ENCODE data around the gene FANCM.
A peak's percentile ranks its signal among the peaks of the same experiment; 100 is the strongest.
"Not testable (repeated sequence)": the region's sequence is repeated elsewhere in the genome, so short reads cannot be mapped to it uniquely, and the experiment has no call there.

The FANCM gene

GRCh38 chr14:45135659-45136395 is at the start of gene FANCM:
TSS of gene FANCM (plus strand) at chr14:45135930. CDS start at chr14:45136032, 102 bp downstream.
- peak; percentile 97 for DNase-seq

- no peak for DNase-seq
Measured at GRCh38 chr14:45089813-45090212, 45.9 kb upstream of the FANCM start.

GRCh38 chr14:45091710-45092109 is 44.0 kb upstream of the FANCM start:
- DNase-seq = no peak

- no peak for DNase-seq
Measured at GRCh38 chr14:45094275-45094674, 41.5 kb upstream of the FANCM start.

GRCh38 chr14:45095143-45095542 is 40.6 kb upstream of the FANCM start:
- no peak for DNase-seq

- DNase-seq = no peak
Measured at GRCh38 chr14:45096218-45096617, 39.5 kb upstream of the FANCM start.

GRCh38 chr14:45103806-45104205 is 31.9 kb upstream of the FANCM start:
- DNase-seq = no peak

- no peak for DNase-seq
Measured at GRCh38 chr14:45104561-45104960, 31.2 kb upstream of the FANCM start.

- DNase-seq = no peak
Measured at GRCh38 chr14:45112896-45113781, 22.6 kb upstream of the FANCM start.

GRCh38 chr14:45114327-45114726 is 21.4 kb upstream of the FANCM start:
- DNase-seq = no peak

- DNase-seq = no peak
Measured at GRCh38 chr14:45118594-45118993, 17.1 kb upstream of the FANCM start.

GRCh38 chr14:45120096-45120495 is 15.6 kb upstream of the FANCM start:
- no peak for DNase-seq

GRCh38 chr14:45123271-45123670 is 12.5 kb upstream of the FANCM start:
- no peak for DNase-seq

- no peak for DNase-seq
Measured at GRCh38 chr14:45125754-45126153, 10.0 kb upstream of the FANCM start.

- DNase-seq = no peak
Measured at GRCh38 chr14:45128963-45129629, 6.6 kb upstream of the FANCM start.

GRCh38 chr14:45133683-45134050 is 2.1 kb upstream of the FANCM start:
- no peak for DNase-seq

- DNase-seq = peak; percentile 98
Measured at GRCh38 chr14:45134051-45134958, 1.4 kb upstream of the FANCM start, which contains the start of gene FKBP3. TSS of gene FKBP3 (minus strand) at chr14:45134481. CDS start at chr14:45134456, 25 bp downstream.

GRCh38 chr14:45135156-45135555 is 574 bp upstream of the FANCM start:
- DNase-seq = peak; percentile 50

- no peak for DNase-seq
Measured at GRCh38 chr14:45136399-45136798, 669 bp downstream of the FANCM start.

- DNase-seq = no peak
Measured at GRCh38 chr14:45140661-45141187, 5.0 kb downstream of the FANCM start.

- not testable (repeated sequence) for DNase-seq
Measured at GRCh38 chr14:45142083-45142482, 6.4 kb downstream of the FANCM start.

GRCh38 chr14:45144658-45145057 is 8.9 kb downstream of the FANCM start:
- DNase-seq = no peak

Measured in NCI-H1694 treated with DMSO at 0.1 percent for 48 hours (cell line).